ENCODE measurements around the gene RENBP.

The RENBP gene

GRCh38 chrX:153956044-153956907 is 11.8 kb upstream of the RENBP start:
- DNase-seq (ENCODE audit: low read depth, low spot score), result no peak
- H3K27ac ChIP-seq, result no peak overlapping the region

GRCh38 chrX:153955228-153955732 is 10.8 kb upstream of the RENBP start:
- no peak for DNase-seq (ENCODE audit: low read depth, low spot score)
- H3K27ac ChIP-seq, result no peak overlapping the region

- DNase-seq (ENCODE audit: low read depth, low spot score), result no peak
- H3K27ac ChIP-seq, result no peak overlapping the region
Observed at GRCh38 chrX:153954558-153955227, 10.2 kb upstream of the RENBP start.

GRCh38 chrX:153953892-153954557 is 9.6 kb upstream of the RENBP start:
- DNase-seq (ENCODE audit: low read depth, low spot score), result no peak
- no peak overlapping the region for H3K27ac ChIP-seq

GRCh38 chrX:153953342-153953830 is 8.9 kb upstream of the RENBP start:
- no peak overlapping the region for H3K27ac ChIP-seq
- DNase-seq (ENCODE audit: low read depth, low spot score), result no peak

GRCh38 chrX:153952373-153953026 is 8.1 kb upstream of the RENBP start:
- no peak for DNase-seq (ENCODE audit: low read depth, low spot score)
- no peak overlapping the region for H3K27ac ChIP-seq

- no peak for DNase-seq (ENCODE audit: low read depth, low spot score)
- no peak overlapping the region for H3K27ac ChIP-seq
Observed at GRCh38 chrX:153951683-153952372, 7.4 kb upstream of the RENBP start.

- DNase-seq (ENCODE audit: low read depth, low spot score), result no peak
- H3K27ac ChIP-seq, result no peak overlapping the region
Observed at GRCh38 chrX:153950127-153950526, 5.7 kb upstream of the RENBP start.

- DNase-seq (ENCODE audit: low read depth, low spot score), result no peak
- H3K27ac ChIP-seq, result no peak overlapping the region
Observed at GRCh38 chrX:153948847-153949805, 4.7 kb upstream of the RENBP start.

GRCh38 chrX:153948002-153948466 is 3.6 kb upstream of the RENBP start:
- H3K27ac ChIP-seq, result no peak overlapping the region
- no peak for DNase-seq (ENCODE audit: low read depth, low spot score)

- no peak for DNase-seq (ENCODE audit: low read depth, low spot score)
Observed at GRCh38 chrX:153947009-153947769, 2.7 kb upstream of the RENBP start.

GRCh38 chrX:153945956-153946943 is 1.8 kb upstream of the RENBP start:
- H3K27ac ChIP-seq, result no peak overlapping the region
- DNase-seq (ENCODE audit: low read depth, low spot score), result no peak

More at GRCh38 chrX:153947009-153947769, 2.7 kb upstream of the RENBP start:
- H3K27ac ChIP-seq, result no peak overlapping the region

GRCh38 chrX:153944800-153945150 is 332 bp upstream of the RENBP start:
- H3K27ac ChIP-seq, result no peak overlapping the region

GRCh38 chrX:153941336-153942252 is 2.8 kb downstream of the RENBP start:
- DNase-seq (ENCODE audit: low read depth, low spot score), result no peak
- no peak overlapping the region for H3K27ac ChIP-seq

More at GRCh38 chrX:153944800-153945150, 332 bp upstream of the RENBP start:
- DNase-seq (ENCODE audit: low read depth, low spot score), result no peak

GRCh38 chrX:153939573-153939972 is 4.9 kb downstream of the RENBP start:
- H3K27ac ChIP-seq, result no peak overlapping the region
- DNase-seq (ENCODE audit: low read depth, low spot score), result no peak
